22Rv1 (cell line): ENCODE measurements around the gene ACCS.

Experiments used
- H3K27ac ChIP-seq: fragments of 450-650 bp; 2 replicates; pipeline ENCODE4 v1.5.1; 2017
- ZFX ChIP-seq: fragments of 450-650 bp; IDR thresholded peaks from 2 replicates; pipeline ENCODE4 v1.6.1; 2017; ENCODE audit warnings: antibody characterized with exemption, borderline replicate concordance
- TF ChIP-seq, protein P1 (sequence below): fragments of 450-650 bp; IDR thresholded peaks from 2 replicates; pipeline ENCODE4 v1.5.1; 2017; ENCODE audit warnings: mild to moderate bottlenecking

ACCS gene

DNA sequence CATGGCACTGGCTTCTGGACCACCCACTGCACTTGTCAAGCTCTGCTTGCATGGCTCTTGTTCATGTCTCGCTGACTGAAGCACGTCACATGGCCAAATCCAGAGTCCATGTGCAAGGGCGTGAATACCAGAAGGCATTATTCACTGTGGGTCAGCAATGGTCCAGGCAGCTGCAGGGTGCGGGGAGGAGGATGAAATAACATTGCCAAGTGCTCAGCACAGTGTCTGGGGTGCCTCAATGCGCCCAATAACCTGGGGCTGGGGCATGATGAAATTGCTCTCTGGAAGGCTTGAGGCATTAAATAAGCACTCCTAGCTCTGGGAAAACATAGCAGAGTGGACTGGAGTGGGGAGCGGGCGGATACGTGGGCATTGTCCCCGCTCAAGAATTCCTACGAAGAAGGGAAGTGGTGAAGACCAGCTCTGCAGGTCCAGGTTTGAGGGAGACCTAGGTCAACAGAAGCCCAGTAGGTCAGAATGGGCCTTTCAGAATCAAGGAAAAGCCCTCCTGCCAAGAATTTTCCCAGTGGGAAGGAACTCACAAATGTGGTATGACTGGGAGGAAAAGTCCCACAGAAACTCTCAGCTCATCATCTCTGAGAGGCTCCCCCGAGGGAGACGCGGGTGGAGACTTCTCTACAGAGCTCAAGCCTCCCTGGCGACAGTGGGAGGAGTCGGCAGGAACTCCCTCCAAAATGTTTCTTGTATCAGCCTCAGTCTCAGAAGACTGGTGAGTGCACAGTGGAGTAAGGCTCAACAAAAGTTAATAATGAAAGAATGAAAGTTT, 33.6 kb upstream of the ACCS start:
- no peak for TF ChIP-seq ZFX
- TF ChIP-seq, protein P1, sequence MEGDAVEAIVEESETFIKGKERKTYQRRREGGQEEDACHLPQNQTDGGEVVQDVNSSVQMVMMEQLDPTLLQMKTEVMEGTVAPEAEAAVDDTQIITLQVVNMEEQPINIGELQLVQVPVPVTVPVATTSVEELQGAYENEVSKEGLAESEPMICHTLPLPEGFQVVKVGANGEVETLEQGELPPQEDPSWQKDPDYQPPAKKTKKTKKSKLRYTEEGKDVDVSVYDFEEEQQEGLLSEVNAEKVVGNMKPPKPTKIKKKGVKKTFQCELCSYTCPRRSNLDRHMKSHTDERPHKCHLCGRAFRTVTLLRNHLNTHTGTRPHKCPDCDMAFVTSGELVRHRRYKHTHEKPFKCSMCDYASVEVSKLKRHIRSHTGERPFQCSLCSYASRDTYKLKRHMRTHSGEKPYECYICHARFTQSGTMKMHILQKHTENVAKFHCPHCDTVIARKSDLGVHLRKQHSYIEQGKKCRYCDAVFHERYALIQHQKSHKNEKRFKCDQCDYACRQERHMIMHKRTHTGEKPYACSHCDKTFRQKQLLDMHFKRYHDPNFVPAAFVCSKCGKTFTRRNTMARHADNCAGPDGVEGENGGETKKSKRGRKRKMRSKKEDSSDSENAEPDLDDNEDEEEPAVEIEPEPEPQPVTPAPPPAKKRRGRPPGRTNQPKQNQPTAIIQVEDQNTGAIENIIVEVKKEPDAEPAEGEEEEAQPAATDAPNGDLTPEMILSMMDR, result no peak
- no peak overlapping the region for H3K27ac ChIP-seq

DNA sequence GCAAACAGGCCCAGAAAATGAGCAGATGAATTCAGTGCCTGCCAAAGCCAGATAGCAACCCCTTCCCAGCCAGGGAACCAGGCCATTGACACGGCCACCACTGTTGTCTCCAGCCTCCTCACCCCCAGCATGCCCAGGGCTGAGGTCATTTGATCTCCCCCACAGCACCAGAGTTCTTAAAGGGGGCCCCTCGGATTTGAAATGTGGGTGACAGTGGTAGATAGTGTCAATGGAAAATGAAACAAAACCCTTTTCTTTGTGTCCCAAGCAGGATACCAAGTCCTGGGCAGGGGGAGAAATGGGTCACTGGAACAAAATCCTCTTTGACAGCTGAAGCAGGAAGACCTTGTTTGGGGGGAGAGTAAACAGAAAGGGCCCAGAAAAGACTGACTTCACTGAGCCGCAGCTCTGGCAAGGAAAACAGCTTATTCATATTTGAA, 32.6 kb upstream of the ACCS start:
- no peak overlapping the region for H3K27ac ChIP-seq
- no peak for TF ChIP-seq ZFX
- TF ChIP-seq, protein P1, result no peak

DNA sequence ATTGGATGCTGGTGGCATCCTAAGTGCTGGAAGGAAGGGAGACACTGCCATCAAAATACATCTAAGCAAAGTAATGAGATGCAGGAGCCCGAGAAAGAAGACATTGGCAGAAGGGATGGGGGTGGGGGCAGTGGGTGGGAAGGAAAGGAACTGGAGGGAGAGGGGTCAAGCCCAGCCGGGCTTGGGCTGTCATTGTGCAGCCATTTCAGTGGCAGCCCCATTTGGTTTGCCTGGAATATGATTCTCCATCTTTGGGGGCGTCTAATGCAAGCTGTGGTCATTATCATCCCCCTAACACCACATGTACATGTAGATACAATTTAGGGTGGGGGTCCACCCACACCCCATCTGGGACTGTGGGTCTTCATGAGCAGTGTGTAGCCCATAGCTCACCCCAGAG, 32.2 kb upstream of the ACCS start:
- H3K27ac ChIP-seq, result no peak overlapping the region
- no peak for TF ChIP-seq ZFX

DNA sequence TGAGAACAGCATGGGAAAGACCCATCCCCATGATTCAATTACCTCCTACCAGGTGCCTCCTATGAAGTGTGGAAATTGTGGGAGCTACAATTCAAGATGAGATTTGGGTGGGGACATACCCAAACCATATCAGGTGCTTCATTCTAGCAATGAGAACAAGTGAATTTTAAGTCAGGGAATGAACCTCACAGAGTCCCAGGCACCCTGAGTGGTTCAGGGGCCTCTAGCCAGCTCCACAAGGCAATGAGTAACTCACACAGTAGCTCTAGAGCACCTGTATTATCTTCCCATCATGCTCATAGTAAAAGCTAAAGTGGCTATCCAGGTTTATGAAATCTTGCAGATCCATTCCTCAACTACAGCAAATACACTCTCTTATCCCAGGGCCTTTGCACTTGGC, 31.4 kb upstream of the ACCS start:
- no peak for TF ChIP-seq ZFX
- TF ChIP-seq, protein P1, result no peak
- no peak overlapping the region for H3K27ac ChIP-seq

DNA sequence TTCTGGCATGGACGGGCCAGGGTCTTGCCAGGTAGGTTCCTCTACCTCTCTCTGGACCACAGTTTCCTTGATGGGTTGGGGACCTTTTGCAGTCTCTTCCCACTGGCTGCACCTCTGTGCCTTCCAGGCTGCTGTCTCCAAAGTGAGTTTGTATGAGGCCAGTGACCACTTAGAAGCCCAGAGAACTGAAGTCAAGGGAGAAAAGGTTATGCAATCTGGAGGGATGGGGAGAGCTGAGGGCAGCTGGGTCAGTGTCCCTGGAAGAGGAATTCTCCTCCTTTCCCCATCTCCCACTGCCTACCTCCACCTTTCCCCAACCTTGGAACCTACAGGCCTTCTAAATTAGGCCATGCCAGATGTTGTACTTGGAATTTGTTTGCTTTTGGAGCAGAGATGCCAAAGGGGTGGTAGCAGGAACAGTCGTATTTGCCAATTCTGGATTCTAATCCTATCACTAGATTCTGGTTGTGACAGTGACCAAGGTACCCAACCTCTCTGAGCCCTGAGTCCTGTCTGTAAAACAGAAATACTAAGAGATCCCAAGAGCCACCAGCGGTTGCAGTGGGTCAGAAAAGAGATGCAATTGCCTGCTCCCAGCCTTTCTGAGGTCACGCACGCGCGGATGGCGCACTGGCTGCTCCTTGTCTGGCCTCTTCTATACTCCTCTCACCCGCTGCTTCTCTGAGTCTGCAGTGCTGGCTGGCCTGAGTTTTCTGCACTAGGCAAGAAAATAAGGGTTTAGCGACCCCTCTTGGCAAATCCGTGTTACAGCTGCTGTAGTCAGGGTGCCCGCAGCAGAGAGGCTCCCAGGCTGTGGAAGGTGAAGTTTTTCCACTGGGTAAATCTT, 29.0 kb upstream of the ACCS start:
- TF ChIP-seq, protein P1, result peak; percentile 73
- no peak for TF ChIP-seq ZFX
- H3K27ac ChIP-seq, result no peak overlapping the region

DNA sequence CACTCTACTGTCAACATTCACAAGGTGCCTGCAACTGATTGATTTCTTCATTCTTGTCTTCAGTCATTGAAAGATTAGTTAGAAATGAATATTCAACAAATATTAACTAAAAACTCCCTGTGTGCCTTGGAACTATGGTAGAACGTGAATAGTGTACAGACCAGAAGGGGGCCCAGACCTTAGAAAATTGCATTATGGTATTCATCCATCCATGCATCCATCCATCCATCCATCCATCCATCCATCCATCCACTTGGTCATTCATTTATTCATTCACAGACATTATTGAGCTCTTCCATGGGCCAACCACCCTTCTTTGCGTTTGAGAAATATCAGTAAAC, 28.4 kb upstream of the ACCS start:
- H3K27ac ChIP-seq, result no peak overlapping the region
- TF ChIP-seq, protein P1, result peak; percentile 32
- no peak for TF ChIP-seq ZFX

DNA sequence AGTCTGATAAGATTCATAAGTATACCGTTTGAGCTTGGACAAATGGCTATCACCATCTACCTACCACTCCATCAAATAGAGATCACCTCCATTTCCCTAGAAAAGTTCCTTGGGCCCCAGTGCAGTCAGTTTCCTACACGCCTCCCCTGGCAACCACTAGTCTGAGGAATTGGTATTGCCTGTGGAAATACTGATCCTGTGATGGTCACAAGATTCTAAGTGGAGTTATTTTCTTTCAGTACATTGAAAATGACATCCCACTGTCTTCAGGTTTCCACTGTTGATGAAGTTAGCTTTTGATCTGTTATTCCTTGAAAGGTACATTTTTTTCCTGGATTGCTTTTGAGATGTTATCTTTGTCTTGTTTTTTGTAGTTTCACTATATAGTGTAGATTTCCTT, 22.9 kb upstream of the ACCS start:
- no peak overlapping the region for H3K27ac ChIP-seq
- TF ChIP-seq, protein P1, result no peak
- TF ChIP-seq ZFX, result no peak
